ENCODE data around the gene FCAR.
"Not testable (repeated sequence)": the region's sequence is repeated elsewhere in the genome, so short reads cannot be mapped to it uniquely, and the experiment has no call there.

- TF ChIP-seq POLR2AphosphoS5, POLR2A (IDR thresholded peaks at IDR 0.05; ENCODE audit: low read depth, low read length): not testable (repeated sequence)
Observed at GRCh38 chr19:54828064-54828463, 46.0 kb upstream of the FCAR start.

All from GM12892 (cell line).